NCI-H526 treated with DMSO at 0.1 percent for 48 hours (cell line): ENCODE data around the gene OSBPL10.
A peak's percentile ranks its signal among the peaks of the same experiment; 100 is the strongest.

ENCODE experiments used
- DNase-seq: peaks from one replicate; lab custom pipeline; 2025; lab: John Stamatoyannopoulos, UW

OSBPL10 gene

GRCh38 chr3:31613654-31614053 lies 367.4 kb downstream of the OSBPL10 start:
- DNase-seq, result peak; percentile 71

GRCh38 chr3:31613177-31613576 lies 367.9 kb downstream of the OSBPL10 start:
- DNase-seq, result peak; percentile 54
